ENCODE data around the gene HEATR5B. TPM values are rescaled to one million over a fixed set of nuclear protein-coding genes. Genes with fewer than 3 reads are reported as not detected.

HEATR5B gene
- polyA plus RNA-seq, 1 experiment, result 17.8 TPM

GRCh38 chr2:36973320-36973719, 110.9 kb downstream of the HEATR5B start:
- Histone ChIP-seq H3K27me3 (ENCODE audit: control insufficient read depth, insufficient read depth, low read length) (no peaks in the 10 kb centered on the region), H3K27ac (ENCODE audit: low read depth, low read length) (no peak overlapping the region), H3K9me3 (ENCODE audit: control insufficient read depth, insufficient read depth, low read length) (no peaks in the 10 kb centered on the region), H3K4me3 (ENCODE audit: low read depth, low read length) (no peak overlapping the region)
- ChIA-PET POLR2A (no interaction called here), CTCF (no interaction called here)
- TF ChIP-seq CTCF (IDR thresholded peaks at IDR 0.05; ENCODE audit: low read depth, low read length), result no peak
- DNase-seq (ENCODE audit: low read depth, low spot score), result no peak

- CTCF ChIA-PET, result no interaction called here
- DNase-seq (ENCODE audit: low read depth, low spot score), result no peak
- Histone ChIP-seq H3K27ac (ENCODE audit: low read depth, low read length) (no peak overlapping the region), H3K4me3 (ENCODE audit: low read depth, low read length) (no peak overlapping the region), H3K27me3 (ENCODE audit: control insufficient read depth, insufficient read depth, low read length) (no peaks in the 10 kb centered on the region), H3K9me3 (ENCODE audit: control insufficient read depth, insufficient read depth, low read length) (no peaks in the 10 kb centered on the region)
- POLR2A ChIA-PET, result interaction anchor here (0.6 kb wide), 1 partner anchor 15 kb away, joined by 7 read pairs; no protein-coding TSS in a partner anchor
- no peak for TF ChIP-seq CTCF (IDR thresholded peaks at IDR 0.05; ENCODE audit: low read depth, low read length)
Observed at GRCh38 chr2:36971990-36972389, 112.2 kb downstream of the HEATR5B start.

- DNase-seq (ENCODE audit: low read depth, low spot score), result no peak
- POLR2A ChIA-PET, result interaction anchor here (1.3 kb wide), 1 partner anchor 78 kb away, joined by 6 read pairs; no protein-coding TSS in a partner anchor
Observed at GRCh38 chr2:36967236-36967876, 116.8 kb downstream of the HEATR5B start.

GRCh38 chr2:36966370-36967235, 117.6 kb downstream of the HEATR5B start, which contains the start of gene STRN:
Gene STRN, minus strand, starts transcription at chr2:36966536. Its CDS starts 73 bp downstream, at chr2:36966463.
- ChIA-PET POLR2A (interaction anchor here (0.7 to 1.3 kb wide), 4 partner anchors 15 to 96 kb away, joined by 3 to 6 read pairs (median 4); no protein-coding TSS in a partner anchor), CTCF (interaction anchor here (1.9 kb wide), 1 partner anchor 48 kb away, joined by 5 read pairs; no protein-coding TSS in a partner anchor)
- no peak for TF ChIP-seq CTCF (IDR thresholded peaks at IDR 0.05; ENCODE audit: low read depth, low read length)
- H3K9me3 ChIP-seq (ENCODE audit: control insufficient read depth, insufficient read depth, low read length), result no peaks in the 10 kb centered on the region
- H3K27ac ChIP-seq (ENCODE audit: low read depth, low read length), result peak within 1 kb of the TSS; percentile 65
- DNase-seq (ENCODE audit: low read depth, low spot score), result peak; percentile 79
- peak within 1 kb of the TSS; percentile 91 for H3K4me3 ChIP-seq (ENCODE audit: low read depth, low read length)
- H3K27me3 ChIP-seq (ENCODE audit: control insufficient read depth, insufficient read depth, low read length), result no peaks in the 10 kb centered on the region

More at GRCh38 chr2:36967236-36967876, 116.8 kb downstream of the HEATR5B start:
- H3K9me3 ChIP-seq (ENCODE audit: control insufficient read depth, insufficient read depth, low read length), result no peaks in the 10 kb centered on the region
- TF ChIP-seq CTCF (IDR thresholded peaks at IDR 0.05; ENCODE audit: low read depth, low read length), result no peak
- CTCF ChIA-PET, result interaction anchor here (1.9 kb wide), 1 partner anchor 48 kb away, joined by 5 read pairs; no protein-coding TSS in a partner anchor
- peak overlapping the region; percentile 88 for H3K4me3 ChIP-seq (ENCODE audit: low read depth, low read length)
- H3K27ac ChIP-seq (ENCODE audit: low read depth, low read length), result peak overlapping the region; percentile 65
- H3K27me3 ChIP-seq (ENCODE audit: control insufficient read depth, insufficient read depth, low read length), result no peaks in the 10 kb centered on the region

Measured in AG04450 (cell line).